ENCODE data around the gene TPCN2.

DNA sequence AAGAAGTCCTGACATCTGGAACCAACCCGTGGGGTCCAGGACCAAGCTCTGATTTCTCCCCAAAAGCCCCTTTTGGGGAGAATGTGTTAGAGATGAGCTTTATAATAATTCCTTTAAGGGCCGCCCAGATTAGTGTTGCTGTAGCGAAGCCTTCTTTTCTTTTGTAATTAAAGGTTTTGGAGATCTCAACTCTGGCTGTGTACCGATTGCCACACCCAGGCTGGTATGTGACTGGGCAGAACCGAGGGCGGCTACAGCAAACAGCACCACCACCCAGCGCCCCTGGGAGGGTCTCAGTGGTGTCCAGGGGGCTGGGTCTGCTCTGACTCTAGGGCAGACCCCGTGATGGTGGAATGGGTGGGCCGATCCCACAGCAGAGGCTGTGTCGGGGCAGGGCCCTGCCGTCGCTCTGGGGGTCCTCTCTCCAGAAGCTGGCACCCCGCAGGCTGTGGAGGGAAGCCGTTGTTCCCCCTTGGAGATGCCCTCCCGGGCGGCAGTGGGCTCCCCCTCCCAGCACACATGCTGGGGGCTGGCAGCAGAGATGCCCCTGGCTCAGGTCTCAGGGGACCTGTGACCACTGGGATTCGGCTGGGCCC is 31.0 kb downstream of the TPCN2 start:
- TF ChIP-seq FOXP2 (optimal IDR thresholded peaks at IDR 0.05; ENCODE audit: control extremely low read depth, extremely low read length, insufficient read depth) (no peak), POLR2AphosphoS5 (IDR thresholded peaks at IDR 0.05; ENCODE audit: borderline replicate concordance, low read depth, low read length) (no peak)
